ENCODE measurements around the gene DNAJC5G. TPM values are rescaled to one million over a fixed set of nuclear protein-coding genes. Genes with fewer than 3 reads are reported as not detected.

The DNAJC5G gene
- total and polyA plus RNA-seq, 9 of the 15 experiments (the other 6 are each of a cell fraction or from before 2014, with no cell fraction given): not detected

GRCh38 chr2:27308359-27308881 lies 33.2 kb downstream of the DNAJC5G start, which contains the start of gene UCN:
UCN (minus strand) TSS chr2:27308445; CDS start chr2:27307895, 550 bp downstream.
- H3K27ac ChIP-seq (ENCODE audit: extremely low read depth, low read depth, low read length): no peak within 1 kb of the TSS
- ATAC-seq (no peak), DNase-seq (ENCODE audit: extremely low read depth in 1 of 4, low spot score in 3 of 4) (peak in 1 of 4 experiments; percentile 32), FAIRE-seq (no peak)
- no peak within 1 kb of the TSS for H3K9ac ChIP-seq (ENCODE audit: insufficient read depth in 1 of 2, low read depth in 2 of 2, low read length in 2 of 2)
- ChIA-PET POLR2A (interaction anchor here (0.6 kb wide), 1 partner anchor 424 kb away, joined by 3 read pairs; no protein-coding TSS in a partner anchor), CTCF (ENCODE audit: low intra/inter-chr PET ratio) (no interaction called here)
- WGBS (ENCODE audit: insufficient coverage, low coverage, missing lambda C conversion rate): 87% methylated on average over 17 of the region's 25 CpGs
- H3K9me1 ChIP-seq (ENCODE audit: control insufficient read depth, insufficient read depth, low read length): no peaks in the 10 kb centered on the region
- H4K20me1 ChIP-seq (replicated peaks; ENCODE audit: control insufficient read depth, insufficient read depth, low read length): no peaks in the 10 kb centered on the region
- H3K4me1 ChIP-seq (replicated peaks in 1 of 2; ENCODE audit: control insufficient read depth in 2 of 2, insufficient read depth in 2 of 2, low read length in 2 of 2): peaks cover 0 to 8% of the 10 kb centered on the region in 2 experiments; a peak in 1 of 5 replicates
- H3K4me2 ChIP-seq (ENCODE audit: insufficient read depth, low read length): no peak within 1 kb of the TSS
- no peak within 1 kb of the TSS for H2AFZ ChIP-seq (ENCODE audit: low read depth, low read length)
- intact Hi-C loops (cut with micrococcal nuclease) (no loop called here), in situ Hi-C loops (cut with MboI) (no loop called here)
- H3K36me3 ChIP-seq (ENCODE audit: control insufficient read depth, insufficient read depth, low read length): peaks cover 20% of the 10 kb centered on the region; the same call in 2 of the 3 replicates
- no peaks in the 10 kb centered on the region for H3K27me3 ChIP-seq (ENCODE audit: control insufficient read depth in 2 of 2, insufficient read depth in 2 of 2, low read length in 2 of 2)
- BruUV-seq (replicated peaks): no TSS peak
- no peak within 1 kb of the TSS for H3K4me3 ChIP-seq
- H3K9me3 ChIP-seq (replicated peaks; ENCODE audit: control insufficient read depth, insufficient read depth, low read depth, low read length): no peaks in the 10 kb centered on the region
- no peaks in the 10 kb centered on the region for H3K79me2 ChIP-seq (ENCODE audit: control insufficient read depth, insufficient read depth, low read length)
- TF ChIP-seq C11orf30 (IDR thresholded peaks at IDR 0.05; ENCODE audit: low read depth) (no peak), MAX (CRISPR knock-in tag; IDR thresholded peaks at IDR 0.05) (0 out of 2 replicates have a peak, but pooled peaks have one; percentile 21), ZNF586 (CRISPR knock-in tag; conservative IDR thresholded peaks at IDR 0.05) (no peak), HDGF (IDR thresholded peaks at IDR 0.05) (no peak), BHLHE40 (IDR thresholded peaks at IDR 0.05; ENCODE audit: low read length) (no peak), NFIC (IDR thresholded peaks at IDR 0.05) (peak; percentile 82), MIER1 (IDR thresholded peaks at IDR 0.05; ENCODE audit: low read depth) (peak; percentile 62; the same call in 1 of the 2 replicates), REST (IDR thresholded peaks at IDR 0.05; ENCODE audit: borderline replicate concordance) (peak; percentile 93), REST (CRISPR knock-in tag; IDR thresholded peaks at IDR 0.05; ENCODE audit: low read depth) (no peak)
- TF ChIP-seq, protein P1, sequence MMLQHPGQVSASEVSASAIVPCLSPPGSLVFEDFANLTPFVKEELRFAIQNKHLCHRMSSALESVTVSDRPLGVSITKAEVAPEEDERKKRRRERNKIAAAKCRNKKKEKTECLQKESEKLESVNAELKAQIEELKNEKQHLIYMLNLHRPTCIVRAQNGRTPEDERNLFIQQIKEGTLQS (IDR thresholded peaks at IDR 0.05): no peak
- TF ChIP-seq, protein P1 (CRISPR knock-in tag; conservative IDR thresholded peaks at IDR 0.05): no peak

Measured in K562 (cell line).